Spleen (tissue), 11 donors: ENCODE measurements around the gene MAGEA6. TPM values are rescaled to one million over a fixed set of nuclear protein-coding genes. Genes with fewer than 3 reads are reported as not detected.
"Not testable (repeated sequence)": the region's sequence is repeated elsewhere in the genome, so short reads cannot be mapped to it uniquely, and the experiment has no call there.

Source experiments
- DNase-seq: peaks from one replicate; pipeline ENCODE4 v3.0.0-alpha.2; 2020
- H3K27ac ChIP-seq, 8 donors: fragments of 200-600 bp; sonication (generic) in 7 of 8; 1 replicate in 4 of 8; 2 replicates in 4 of 8; pipeline versions ENCODE4 v1.5.0 to v1.8.0; 2016 to 2021; ENCODE audit warnings: inconsistent platforms in 4 of 8, mild to moderate bottlenecking in 4 of 8, moderate library complexity in 1 of 8
- H3K27me3 ChIP-seq, 7 donors: fragments of 200-600 bp; sonication (generic) in 6 of 7; replicated peaks in 1 of 7; 1 replicate in 4 of 7; 2 replicates in 3 of 7; pipeline versions ENCODE4 v1.5.0 to v1.8.0; 2016 to 2021; ENCODE audit warnings: inconsistent platforms in 3 of 7, mild to moderate bottlenecking in 1 of 7
- H3K36me3 ChIP-seq, 6 donors: fragments of 200-600 bp; sonication (generic) in 5 of 6; 1 replicate in 4 of 6; 2 replicates in 2 of 6; pipeline versions ENCODE4 v1.5.0 to v1.8.0; 2016 to 2021; ENCODE audit warnings: inconsistent platforms in 2 of 6
- H3K4me1 ChIP-seq, 6 donors: fragments of 200-600 bp; sonication (generic) in 5 of 6; 1 replicate in 3 of 6; 2 replicates in 3 of 6; pipeline versions ENCODE4 v1.5.0 to v1.8.0; 2016 to 2021; ENCODE audit warnings: inconsistent platforms in 3 of 6
- H3K4me3 ChIP-seq, 8 donors: fragments of 200-600 bp; sonication (generic) in 7 of 8; 1 replicate in 4 of 8; 2 replicates in 4 of 8; pipeline versions ENCODE4 v1.5.0 to v1.8.0; 2016 to 2021; ENCODE audit warnings: inconsistent platforms in 4 of 8, mild to moderate bottlenecking in 4 of 8, moderate library complexity in 2 of 8
- H3K9me3 ChIP-seq, 8 donors: fragments of 200-600 bp; sonication (generic) in 7 of 8; 1 replicate in 4 of 8; 2 replicates in 4 of 8; pipeline versions ENCODE4 v1.5.0 to v1.8.0; 2016 to 2021; ENCODE audit warnings: inconsistent platforms in 4 of 8
- CTCF ChIP-seq, 11 experiments: fragments of 200-600 bp in 7 of 11; fragments of 450-650 bp in 4 of 11; sonication (generic) in 4 of 11; IDR thresholded peaks in 8 of 11; conservative IDR thresholded peaks in 3 of 11; 1 replicate in 7 of 11; 2 replicates in 4 of 11; pipeline versions ENCODE4 v1.4.0 to v1.8.0; 2016 to 2021; ENCODE audit warnings: antibody characterized with exemption in 11 of 11, inconsistent platforms in 4 of 11, mild to moderate bottlenecking in 1 of 11
- POLR2A ChIP-seq, 3 donors: fragments of 450-650 bp; IDR thresholded peaks; one replicate each; pipeline ENCODE4 v1.5.1; 2017; ENCODE audit warnings: antibody characterized with exemption in 3 of 3, mild to moderate bottlenecking in 1 of 3
- POLR2AphosphoS5 ChIP-seq, 3 donors: sonication (generic); formaldehyde crosslinking; IDR thresholded peaks; one replicate each; pipeline ENCODE4 v1.5.1; 2017; ENCODE audit warnings: antibody characterized with exemption in 3 of 3
- WGBS, 5 donors: extraction: QIAGEN DNeasy Blood & Tissue Kit in 3 of 5; methylation state at CpG; one replicate each; pipeline versions ENCODE4 v1.1.5 to v1.1.7; 2013 to 2018; 5-methylcytosine and 5-hydroxymethylcytosine counted together
- intact Hi-C: fragments of 100-400 bp; cut with DNase I; formaldehyde crosslinking; loops from one replicate; pipeline ENCODE4 v1.15.0; 2023; ENCODE audit warnings: low total_unique reads
- polyA plus RNA-seq, 3 donors: library from polyadenylated mRNA; stranded (reverse); fragments of 200-250 nt; gene quantifications; one replicate each; pipeline ENCODE4 v1.2.1, GENCODE V29; 2013
- total RNA-seq, 7 donors: library from RNA; depleted of rRNA in 3 of 7; stranded (reverse); fragments of >200 nt in 3 of 7; fragmentation: NEBNext Ultra II Directional in 4 of 7; extraction: Animal tissue kit (Norgen Biotek cat#: 25700) in 4 of 7; gene quantifications; one replicate each; pipeline versions ENCODE4 v1.1.0 to v1.2.1, GENCODE V29; 2016 to 2021
- donor health status: healthy with polysubstance abuse.
- donor health status: DM: no; HTN: no; CAD: no; lungs with moderate emphysema.
- donor health status: DM: no; HTN: no; CAD: no.
- donor health status: Bipolar disorder and iron deficiency.
- donor health status: healthy.
- donor health status: DM: no; HTN: no; CAD: no.
- donor health status: DM: yes; HTN: yes; CAD: no.

Gene MAGEA6
- total and polyA plus RNA-seq, 10 donors = not detected

GRCh38 chrX:152798945-152799344 is 29.5 kb upstream of the MAGEA6 start:
- WGBS, 5 donors = 64 to 100% (median 82%) methylated on average over 1 of the region's 1 CpG
- TF ChIP-seq POLR2A (IDR thresholded peaks at IDR 0.05) (no peak), CTCF (IDR thresholded peaks at IDR 0.05 in 8 of 11, conservative IDR thresholded peaks at IDR 0.05 in 3 of 11) (no peak), POLR2AphosphoS5 (IDR thresholded peaks at IDR 0.05) (no peak)
- no peak overlapping the region for H3K27ac ChIP-seq
- intact Hi-C loops = no loop called here
- H3K36me3 ChIP-seq = no peaks in the 10 kb centered on the region
- H3K9me3 ChIP-seq = no peaks in the 10 kb centered on the region
- peaks cover 0 to 13% (median 0%) of the 10 kb centered on the region in 7 donors for H3K27me3 ChIP-seq
- no peak overlapping the region for H3K4me3 ChIP-seq
- no peaks in the 10 kb centered on the region for H3K4me1 ChIP-seq
- DNase-seq = no peak

GRCh38 chrX:152787062-152787461 is 17.6 kb upstream of the MAGEA6 start:
- no CpG with 5 or more reads among the region's 3 CpGs for WGBS, 5 donors
- H3K4me1 ChIP-seq, H3K4me3 ChIP-seq, DNase-seq, intact Hi-C loops, H3K9me3 ChIP-seq, H3K36me3 ChIP-seq, H3K27me3 ChIP-seq, H3K27ac ChIP-seq: not testable (repeated sequence)

- DNase-seq, intact Hi-C loops, H3K27me3 ChIP-seq, H3K4me3 ChIP-seq, H3K9me3 ChIP-seq, H3K4me1 ChIP-seq, H3K36me3 ChIP-seq, H3K27ac ChIP-seq: not testable (repeated sequence)
- 69 to 90% (median 74%) methylated on average over 3 to 9 of the region's 9 CpGs for WGBS, 5 donors
These were observed 2.9 kb downstream of the MAGEA6 start for GRCh38 chrX:152766562-152766961.

- DNase-seq, H3K27ac ChIP-seq, intact Hi-C loops, H3K4me1 ChIP-seq, H3K36me3 ChIP-seq, H3K9me3 ChIP-seq, H3K4me3 ChIP-seq, H3K27me3 ChIP-seq: not testable (repeated sequence)
- WGBS, 5 donors = 63 to 93% (median 90%) methylated on average over 2 to 4 of the region's 7 CpGs; no CpG with 5 or more reads in 2 of the 5 donors
These were observed 7.9 kb downstream of the MAGEA6 start for GRCh38 chrX:152761582-152761981.

GRCh38 chrX:152759544-152759943 is 9.9 kb downstream of the MAGEA6 start:
- 70 to 90% (median 80%) methylated on average over 3 to 5 of the region's 7 CpGs; no CpG with 5 or more reads in 1 of the 5 donors for WGBS, 5 donors
- intact Hi-C loops = not testable (repeated sequence)

GRCh38 chrX:152758918-152759317 is 10.6 kb downstream of the MAGEA6 start, which contains the start of gene CSAG3:
TSS of gene CSAG3 (plus strand) at chrX:152759218.
- H3K9me3 ChIP-seq, H3K4me3 ChIP-seq, H3K27ac ChIP-seq, H3K27me3 ChIP-seq, intact Hi-C loops, H3K36me3 ChIP-seq, H3K4me1 ChIP-seq, DNase-seq: not testable (repeated sequence)
- no CpG with 5 or more reads among the region's 2 CpGs for WGBS, 5 donors

More at GRCh38 chrX:152759544-152759943, 9.9 kb downstream of the MAGEA6 start:
- H3K4me3 ChIP-seq, H3K27ac ChIP-seq, H3K27me3 ChIP-seq, H3K9me3 ChIP-seq, H3K4me1 ChIP-seq, H3K36me3 ChIP-seq, DNase-seq: not testable (repeated sequence)

GRCh38 chrX:152754871-152755270 is 14.6 kb downstream of the MAGEA6 start:
- H3K4me1 ChIP-seq, H3K4me3 ChIP-seq, H3K27ac ChIP-seq, H3K36me3 ChIP-seq, intact Hi-C loops, DNase-seq, H3K9me3 ChIP-seq, H3K27me3 ChIP-seq: not testable (repeated sequence)
- no CpG with 5 or more reads among the region's 5 CpGs for WGBS, 5 donors

GRCh38 chrX:152753686-152754650 is 15.5 kb downstream of the MAGEA6 start, which contains the start of gene MAGEA2:
TSS of gene MAGEA2 (minus strand) at chrX:152753842. CDS start at chrX:152751363, 2,479 bp downstream.
- H3K4me1 ChIP-seq, H3K27me3 ChIP-seq, intact Hi-C loops: not testable (repeated sequence)

More at GRCh38 chrX:152753686-152754650, 15.5 kb downstream of the MAGEA6 start, which contains the start of gene MAGEA2:
- no CpG with 5 or more reads among the region's 35 CpGs for WGBS, 5 donors
- H3K9me3 ChIP-seq, H3K27ac ChIP-seq, DNase-seq, H3K4me3 ChIP-seq, H3K36me3 ChIP-seq: not testable (repeated sequence)
